ENCODE results near the gene CHPT1.

Gene CHPT1

GRCh38 chr12:101686176-101686575 is 11.3 kb upstream of the CHPT1 start:
- no peak for DNase-seq

GRCh38 chr12:101690544-101691098 is 6.8 kb upstream of the CHPT1 start:
- DNase-seq, result no peak

DNA sequence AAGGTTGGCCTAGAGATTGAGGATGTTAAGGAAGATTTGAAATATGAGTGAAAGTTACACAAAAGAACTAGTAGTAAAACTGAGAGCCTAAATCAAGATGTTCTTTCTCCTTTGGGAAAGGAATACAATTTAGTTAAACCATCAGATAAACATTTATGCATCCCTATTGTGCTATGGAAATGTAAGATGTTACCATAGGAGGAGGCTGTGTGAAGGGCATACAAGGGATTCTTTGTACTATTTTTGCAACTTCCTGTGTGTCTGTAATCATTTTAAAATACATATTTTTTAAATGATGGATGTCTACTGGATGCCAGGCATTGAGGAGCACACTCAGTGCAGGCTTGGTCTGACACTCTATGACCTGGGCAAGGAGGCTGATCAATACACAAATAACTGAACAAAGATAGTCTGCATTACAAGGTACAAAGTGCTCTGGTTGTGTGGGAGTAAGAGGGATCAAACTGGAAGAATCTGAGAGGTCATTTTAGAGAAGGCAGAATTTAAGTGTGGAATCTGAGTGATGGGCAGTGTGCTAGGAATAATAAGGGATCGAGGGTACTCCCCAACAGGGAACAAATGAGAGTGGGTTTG is 5.8 kb upstream of the CHPT1 start:
- DNase-seq, result no peak

DNA sequence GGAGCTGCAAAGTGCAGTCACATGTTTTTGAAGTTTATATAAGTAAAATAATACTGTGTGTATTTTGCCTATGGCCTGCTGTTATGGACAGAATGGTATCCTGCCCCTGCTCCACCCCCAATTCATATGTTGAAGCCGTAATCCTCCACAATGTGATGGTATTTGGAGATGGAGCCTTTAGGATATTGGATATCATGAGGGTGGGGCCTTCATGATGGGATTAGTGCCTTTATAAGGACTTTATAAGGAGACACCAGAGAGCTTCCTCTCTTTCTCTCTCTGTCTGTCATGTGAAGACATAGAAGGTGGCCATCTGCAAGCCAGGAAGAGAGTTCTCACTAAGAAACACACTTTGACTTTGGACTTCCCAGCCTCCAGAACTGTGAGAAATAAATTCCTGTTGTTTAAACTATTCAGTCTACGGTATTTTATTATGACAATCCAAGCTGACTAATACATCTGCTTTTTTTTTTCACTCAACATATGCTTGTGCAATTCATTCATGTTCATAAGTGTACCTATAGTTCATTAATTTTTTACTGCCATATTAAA is 3.1 kb upstream of the CHPT1 start:
- no peak for DNase-seq

DNA sequence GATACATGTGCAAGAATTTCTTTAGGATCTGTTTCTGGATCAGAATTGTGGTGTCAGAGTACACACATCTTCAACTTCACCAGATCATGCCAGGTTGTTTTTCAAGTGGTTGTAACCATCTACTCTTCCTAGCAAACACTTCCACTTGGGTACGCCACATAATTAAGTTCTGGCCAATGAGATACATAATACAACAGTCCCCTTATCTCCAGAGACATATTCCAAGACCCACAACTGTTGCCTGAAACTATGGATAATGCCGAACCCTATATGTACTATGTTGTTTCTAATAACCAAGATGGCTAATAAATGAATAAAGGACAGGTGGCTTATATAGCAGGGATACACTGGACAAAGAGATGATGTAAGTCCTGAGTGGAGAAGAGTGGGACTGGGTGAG is 2.5 kb upstream of the CHPT1 start:
- no peak for DNase-seq

GRCh38 chr12:101695706-101696105 is 1.7 kb upstream of the CHPT1 start:
- no peak for DNase-seq

DNA sequence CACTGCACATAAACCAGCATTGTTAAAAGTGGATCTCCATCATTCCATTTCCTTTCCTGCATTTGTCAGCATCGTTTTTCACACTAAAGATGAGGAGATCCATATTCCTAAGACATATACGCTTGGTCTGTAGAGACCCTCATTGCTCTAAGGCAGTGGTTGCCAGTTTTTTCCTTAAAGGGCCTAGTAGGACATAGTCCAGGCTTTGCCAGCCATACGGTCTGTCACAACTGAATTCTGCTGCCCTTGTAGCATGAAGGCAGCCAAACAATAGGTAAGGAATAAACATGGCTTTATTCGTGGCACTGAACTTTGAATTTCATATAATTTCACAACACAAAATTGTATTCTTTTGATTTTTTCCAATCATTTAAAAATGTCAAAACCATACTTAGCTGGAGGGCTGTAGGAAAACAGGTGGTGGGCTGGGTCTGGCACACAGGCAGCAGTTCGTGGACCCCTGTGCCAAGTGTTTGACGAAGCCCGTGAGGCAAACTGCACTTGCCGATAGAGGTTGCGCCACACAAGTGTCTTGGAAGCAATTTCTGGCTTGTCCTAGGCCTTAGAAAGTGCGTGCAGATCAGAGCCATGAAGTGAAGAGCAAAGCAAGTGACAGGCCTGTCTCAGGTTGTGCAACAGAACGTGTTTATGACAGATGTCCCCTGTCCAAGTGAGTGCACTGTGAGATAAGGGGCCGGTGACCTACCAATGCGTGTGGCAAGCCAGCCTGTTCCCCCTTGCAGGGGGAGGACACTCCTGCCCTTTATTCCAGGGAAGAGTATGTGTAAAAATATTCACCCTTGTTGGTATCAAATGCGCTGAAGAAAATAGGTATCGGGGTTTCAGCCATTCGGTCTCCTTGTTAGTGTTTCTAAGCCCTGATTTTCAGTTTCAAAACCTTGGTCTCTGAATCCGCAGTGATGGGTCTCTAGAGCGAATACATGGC is 916 bp upstream of the CHPT1 start:
- DNase-seq, result no peak

DNA sequence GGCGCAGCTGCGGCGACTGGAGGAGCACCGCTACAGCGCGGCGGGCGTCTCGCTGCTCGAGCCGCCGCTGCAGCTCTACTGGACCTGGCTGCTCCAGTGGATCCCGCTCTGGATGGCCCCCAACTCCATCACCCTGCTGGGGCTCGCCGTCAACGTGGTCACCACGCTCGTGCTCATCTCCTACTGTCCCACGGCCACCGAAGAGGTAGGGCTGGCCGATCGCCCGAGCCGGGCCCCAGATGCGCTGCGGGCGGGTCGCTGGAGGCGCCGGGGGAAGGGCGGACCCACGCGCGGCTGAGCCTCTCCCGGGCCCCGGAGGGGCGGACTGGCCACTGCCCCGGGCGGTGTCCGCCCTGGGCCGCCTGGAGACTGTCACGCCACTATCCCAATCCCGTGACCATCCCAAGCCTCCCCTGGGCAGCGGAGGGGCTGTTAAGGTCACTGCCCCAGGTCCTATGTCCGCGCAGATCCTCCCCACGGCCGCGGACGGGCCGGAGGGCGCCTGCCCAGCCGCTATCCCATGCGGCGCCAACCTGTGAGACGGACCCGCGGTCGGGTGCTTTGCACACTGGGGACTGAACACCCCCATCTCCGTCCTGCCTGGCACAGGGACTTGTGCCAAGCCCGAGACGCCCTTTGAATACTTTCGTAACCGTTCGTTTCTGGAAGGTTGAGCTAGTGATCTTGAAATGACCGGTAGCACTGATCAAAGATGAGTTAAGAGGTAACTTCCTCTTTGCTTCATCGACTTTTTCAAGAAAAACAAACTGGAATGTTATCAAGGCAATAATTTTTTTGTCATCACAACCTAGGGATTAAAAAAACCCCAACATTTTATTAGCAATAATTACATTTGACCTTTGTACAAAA is 725 bp downstream of the CHPT1 start:
- peak; percentile 2 for DNase-seq

DNA sequence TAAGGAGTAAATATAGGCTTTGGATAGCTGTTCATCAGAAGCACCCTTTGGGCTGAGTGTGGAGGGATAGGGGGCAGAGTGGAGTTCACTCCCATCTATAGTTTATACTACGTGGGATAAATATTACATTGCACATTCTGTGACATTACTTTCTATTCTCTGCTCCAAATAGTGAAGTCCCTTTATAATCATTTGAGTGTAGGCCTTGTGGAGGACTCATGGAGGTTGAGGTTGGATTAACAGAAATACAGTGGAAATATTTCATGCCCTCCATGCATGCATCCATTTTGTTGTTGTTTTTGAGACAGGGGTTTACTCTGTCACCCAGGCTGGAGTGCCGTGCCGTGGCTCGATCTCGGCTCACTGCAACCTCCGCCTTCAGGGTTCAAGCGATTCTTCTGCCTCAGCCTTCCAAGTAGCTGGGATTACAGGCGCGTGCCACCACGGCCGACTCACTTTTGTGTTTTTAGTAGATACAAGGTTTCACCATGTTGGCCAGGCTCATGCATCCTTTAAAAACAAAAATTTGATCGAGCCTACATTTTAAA is 1.4 kb downstream of the CHPT1 start:
- no peak for DNase-seq

DNA sequence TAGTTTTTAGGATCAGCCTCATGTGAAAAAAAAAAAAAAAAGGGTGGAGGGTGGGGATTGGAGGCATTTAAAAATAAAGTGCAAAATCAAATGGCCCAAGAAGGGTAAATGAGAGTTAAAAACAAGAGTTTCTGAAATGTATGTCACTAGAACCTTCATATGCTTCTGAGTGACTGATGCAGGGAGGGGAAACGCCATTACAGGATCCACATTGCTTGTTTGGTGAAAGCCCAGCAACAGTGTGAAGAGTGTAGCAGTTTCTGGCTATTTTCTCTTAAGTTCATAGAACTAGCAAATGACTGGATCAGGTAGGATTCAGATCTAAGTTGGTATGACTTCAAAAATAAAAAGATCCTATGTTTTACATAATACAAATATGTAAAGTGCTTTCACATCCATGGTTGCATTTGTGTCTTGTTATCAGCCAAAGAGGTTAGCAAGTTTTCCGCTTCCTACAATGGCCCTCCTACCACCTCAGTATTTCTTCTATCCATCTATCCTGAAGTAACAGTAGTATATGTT is 2.9 kb downstream of the CHPT1 start:
- DNase-seq, result no peak

DNA sequence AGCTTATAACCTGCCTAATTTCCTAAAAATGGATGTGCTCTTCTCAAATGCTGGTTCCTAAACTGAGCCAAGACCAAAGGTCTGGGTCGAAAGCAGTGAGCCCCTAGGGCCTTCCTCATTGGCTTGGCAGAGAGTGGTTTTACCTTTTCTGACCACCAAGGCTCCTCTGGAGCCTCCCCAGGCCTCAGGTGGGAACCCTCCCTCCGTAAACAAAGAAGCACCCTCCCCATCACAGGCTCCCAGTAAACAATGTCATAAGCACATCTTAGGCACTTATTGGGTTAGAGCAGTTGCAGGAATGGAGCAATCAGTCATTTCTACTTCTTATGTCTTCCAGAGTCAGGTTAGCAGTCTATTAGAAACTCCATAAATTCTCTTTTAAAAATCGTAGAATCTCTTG is 6.0 kb downstream of the CHPT1 start:
- DNase-seq, result no peak

DNA sequence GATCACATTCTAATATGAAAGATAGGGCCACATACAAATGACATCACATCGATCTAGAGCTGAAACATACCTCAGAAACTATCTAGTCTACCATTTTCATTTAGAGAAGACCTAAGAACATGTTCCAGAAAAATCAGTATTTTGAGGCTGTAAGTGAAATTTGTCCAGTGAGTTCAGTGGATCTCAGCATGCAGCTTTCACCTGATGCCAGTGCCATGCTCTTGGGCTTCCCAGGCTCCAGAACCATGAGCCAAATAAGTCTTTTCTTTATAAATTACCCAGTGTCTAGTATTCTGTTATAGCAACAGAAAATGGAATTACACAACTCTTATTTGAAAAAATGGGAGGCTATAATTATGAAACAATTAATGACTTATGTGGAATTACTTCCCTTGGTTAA is 9.0 kb downstream of the CHPT1 start:
- DNase-seq, result no peak

DNA sequence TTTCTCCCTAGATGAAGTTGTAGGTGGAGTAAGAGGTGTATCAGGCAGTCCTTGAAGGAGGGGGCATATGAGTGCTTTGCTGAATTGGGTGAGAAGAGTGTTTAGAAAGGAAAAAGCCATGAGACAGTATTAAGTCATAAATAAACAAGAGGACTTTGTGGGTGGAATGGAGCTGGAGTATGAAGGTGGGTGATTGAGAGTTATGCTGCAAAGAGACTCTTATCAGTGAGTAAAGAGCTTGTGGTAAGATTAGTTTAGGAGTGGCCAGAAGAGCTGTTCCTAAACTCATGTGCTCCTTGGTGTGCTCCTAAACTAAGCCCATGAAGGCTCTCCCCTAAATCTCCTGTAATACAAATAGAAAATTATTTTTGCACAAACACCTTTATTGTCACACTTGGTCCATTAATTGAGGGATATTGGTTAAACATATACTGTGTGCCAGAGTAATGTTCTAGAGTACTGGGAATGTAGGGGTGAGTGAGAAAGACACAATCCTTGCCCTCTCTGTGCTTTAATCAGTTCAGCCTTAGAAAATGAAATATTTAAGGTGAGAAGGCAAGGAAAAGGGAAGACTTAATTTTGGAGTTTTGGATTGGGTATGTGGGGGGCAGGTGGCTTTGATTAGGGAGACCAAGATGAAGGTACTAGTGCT is 9.8 kb downstream of the CHPT1 start:
- DNase-seq, result no peak

GRCh38 chr12:101710288-101710687 is 12.8 kb downstream of the CHPT1 start:
- no peak for DNase-seq

GRCh38 chr12:101713059-101713682 is 15.7 kb downstream of the CHPT1 start:
- DNase-seq, result no peak

DNA sequence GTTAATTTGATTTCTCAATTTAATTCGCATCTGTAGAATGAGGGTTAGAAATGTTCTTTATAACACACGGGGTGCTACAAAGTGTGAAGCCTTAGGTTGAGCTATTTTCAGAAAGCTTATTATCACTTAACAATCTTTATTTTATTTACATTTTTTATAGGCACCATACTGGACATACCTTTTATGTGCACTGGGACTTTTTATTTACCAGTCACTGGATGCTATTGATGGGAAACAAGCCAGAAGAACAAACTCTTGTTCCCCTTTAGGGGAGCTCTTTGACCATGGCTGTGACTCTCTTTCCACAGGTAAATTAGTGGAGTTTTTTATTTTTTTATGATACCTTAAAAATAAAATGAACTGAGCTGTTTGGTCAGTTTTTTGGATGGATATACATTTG is 16.5 kb downstream of the CHPT1 start:
- DNase-seq, result no peak

- no peak for DNase-seq
These were observed 17.5 kb downstream of the CHPT1 start for GRCh38 chr12:101714877-101715444.

DNA sequence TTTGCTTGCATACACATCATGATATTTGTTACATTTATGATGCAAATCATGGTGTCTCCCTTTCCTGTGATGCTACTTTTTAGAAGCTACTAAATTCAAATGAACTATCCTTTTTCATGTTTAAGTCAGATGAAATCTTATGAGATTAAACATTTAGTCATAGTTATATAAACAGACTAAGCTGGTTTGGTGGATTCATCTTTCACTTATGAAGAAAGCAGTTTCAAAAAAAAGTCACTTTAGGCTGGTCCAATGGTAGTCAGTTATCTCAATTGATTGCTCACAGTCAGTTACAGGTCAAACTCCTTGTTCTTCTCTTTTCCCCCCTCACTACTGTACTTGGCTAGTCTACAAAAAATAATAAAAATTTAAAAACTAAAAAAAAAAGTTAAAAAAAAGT is 22.1 kb downstream of the CHPT1 start:
- DNase-seq, result no peak

DNA sequence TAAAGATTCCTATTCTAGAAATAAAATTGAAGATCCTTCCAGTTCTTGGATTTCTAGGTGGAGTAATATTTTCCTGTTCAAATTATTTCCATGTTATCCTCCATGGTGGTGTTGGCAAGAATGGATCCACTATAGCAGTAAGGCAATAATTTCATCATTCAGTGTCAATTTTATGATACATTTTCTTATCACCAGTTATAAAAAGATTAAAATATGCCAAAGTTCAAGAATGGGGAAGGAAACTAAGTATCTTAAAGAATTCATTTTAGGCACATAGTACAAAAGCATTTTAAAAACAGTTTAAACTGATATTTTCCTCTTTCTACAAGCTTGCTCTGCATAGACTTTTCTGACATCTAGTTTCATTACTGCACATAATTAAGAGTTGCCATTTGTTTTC is 22.7 kb downstream of the CHPT1 start:
- no peak for DNase-seq

DNA sequence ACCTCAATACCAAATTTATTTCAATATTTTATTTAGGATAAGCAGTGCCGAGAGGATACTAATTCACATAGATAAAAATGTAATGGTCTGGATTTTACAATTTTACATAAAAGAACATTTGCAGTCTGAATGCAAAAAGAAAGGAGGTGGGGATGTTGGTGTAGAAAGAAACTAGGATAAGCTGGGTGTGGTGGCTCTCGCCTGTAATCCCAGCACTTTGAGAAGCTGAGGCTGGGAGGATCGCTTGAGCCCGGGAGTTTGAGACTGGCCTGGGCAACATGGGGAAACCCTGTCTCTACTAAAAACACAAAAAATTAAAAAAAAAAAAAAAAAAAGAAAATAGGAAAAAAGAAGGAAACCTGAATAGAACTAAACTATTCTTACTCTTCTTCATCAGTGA is 25.0 kb downstream of the CHPT1 start:
- no peak for DNase-seq

- DNase-seq, result no peak
These were observed 29.7 kb downstream of the CHPT1 start for GRCh38 chr12:101727098-101727497.

Data from stimulated activated CD4-positive, alpha-beta T cell treated with anti-CD3 and anti-CD28 coated beads, Interleukin-12 subunit alpha, Interleukin-12 subunit beta, amount 100 ng/mL, for 4 hours (primary cell).